HFF-Myc (cell line): ENCODE measurements around the gene FGF19.

ENCODE experiments used
- DNase-seq: peaks from one replicate; pipeline ENCODE4 v3.0.0-alpha.2; 2011; ENCODE audit warnings: low read depth; ENCODE audit errors: extremely low read depth
- H3K4me3 ChIP-seq: replicated peaks from 2 replicates; pipeline ENCODE4 v1.5.1; 2011; ENCODE audit warnings: low read depth, mild to moderate bottlenecking, control low read depth, low read length
- TF ChIP-seq, protein P1 (sequence below): IDR thresholded peaks from 2 replicates; pipeline ENCODE4 v1.5.1; 2012; ENCODE audit warnings: mild to moderate bottlenecking, low read depth, low read length, control low read depth; ENCODE audit errors: missing control alignments

FGF19 gene, protein sequence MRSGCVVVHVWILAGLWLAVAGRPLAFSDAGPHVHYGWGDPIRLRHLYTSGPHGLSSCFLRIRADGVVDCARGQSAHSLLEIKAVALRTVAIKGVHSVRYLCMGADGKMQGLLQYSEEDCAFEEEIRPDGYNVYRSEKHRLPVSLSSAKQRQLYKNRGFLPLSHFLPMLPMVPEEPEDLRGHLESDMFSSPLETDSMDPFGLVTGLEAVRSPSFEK

GRCh38 chr11:69703768-69704507 is at the start of gene FGF19:
Gene FGF19, minus strand, starts transcription at chr11:69704022. Its CDS starts 146 bp downstream, at chr11:69703876.
- DNase-seq = no peak
- H3K4me3 ChIP-seq = no peak within 1 kb of the TSS
- TF ChIP-seq, protein P1, sequence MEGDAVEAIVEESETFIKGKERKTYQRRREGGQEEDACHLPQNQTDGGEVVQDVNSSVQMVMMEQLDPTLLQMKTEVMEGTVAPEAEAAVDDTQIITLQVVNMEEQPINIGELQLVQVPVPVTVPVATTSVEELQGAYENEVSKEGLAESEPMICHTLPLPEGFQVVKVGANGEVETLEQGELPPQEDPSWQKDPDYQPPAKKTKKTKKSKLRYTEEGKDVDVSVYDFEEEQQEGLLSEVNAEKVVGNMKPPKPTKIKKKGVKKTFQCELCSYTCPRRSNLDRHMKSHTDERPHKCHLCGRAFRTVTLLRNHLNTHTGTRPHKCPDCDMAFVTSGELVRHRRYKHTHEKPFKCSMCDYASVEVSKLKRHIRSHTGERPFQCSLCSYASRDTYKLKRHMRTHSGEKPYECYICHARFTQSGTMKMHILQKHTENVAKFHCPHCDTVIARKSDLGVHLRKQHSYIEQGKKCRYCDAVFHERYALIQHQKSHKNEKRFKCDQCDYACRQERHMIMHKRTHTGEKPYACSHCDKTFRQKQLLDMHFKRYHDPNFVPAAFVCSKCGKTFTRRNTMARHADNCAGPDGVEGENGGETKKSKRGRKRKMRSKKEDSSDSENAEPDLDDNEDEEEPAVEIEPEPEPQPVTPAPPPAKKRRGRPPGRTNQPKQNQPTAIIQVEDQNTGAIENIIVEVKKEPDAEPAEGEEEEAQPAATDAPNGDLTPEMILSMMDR = no peak

GRCh38 chr11:69752890-69753289 is 49.1 kb upstream of the FGF19 start:
- no peak overlapping the region for H3K4me3 ChIP-seq
- DNase-seq = no peak
- TF ChIP-seq, protein P1 = no peak

DNA sequence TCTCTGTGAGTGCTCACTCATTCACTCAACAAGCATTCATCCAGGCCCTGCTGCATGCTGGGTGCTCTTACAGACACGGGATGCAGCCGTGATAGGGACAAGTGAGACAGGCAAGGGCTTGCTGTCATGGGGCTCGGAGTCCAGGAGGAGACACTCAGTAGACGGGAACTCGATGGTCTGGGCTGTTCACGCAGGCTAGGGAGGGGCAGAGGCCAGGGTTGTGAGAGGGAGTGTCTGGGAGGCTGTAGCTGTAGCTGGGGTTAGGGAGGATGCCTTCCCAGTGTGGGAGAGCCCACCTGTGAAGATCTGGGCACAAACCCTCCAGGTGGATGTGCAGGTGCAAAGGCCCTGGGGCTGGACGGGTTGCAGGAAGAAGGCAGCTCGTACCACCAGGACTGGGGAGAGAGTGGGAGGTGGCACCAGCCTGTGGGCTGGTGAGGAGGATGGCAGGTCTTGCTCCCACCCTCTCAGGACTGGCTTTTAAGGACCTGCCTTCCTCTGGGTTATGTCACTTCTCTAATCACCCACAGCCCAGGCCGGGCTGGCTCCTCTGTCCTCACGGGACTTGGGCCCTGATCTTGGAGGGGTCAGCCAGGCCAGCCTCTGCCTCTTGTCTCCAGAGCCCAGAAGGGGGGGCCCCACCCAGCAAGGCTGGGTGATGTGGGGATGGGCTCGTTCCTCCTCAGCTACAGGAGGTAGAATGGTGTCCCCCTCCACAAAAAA is 47.2 kb upstream of the FGF19 start:
- no peak for DNase-seq
- TF ChIP-seq, protein P1 = no peak
- H3K4me3 ChIP-seq = no peak overlapping the region

GRCh38 chr11:69750108-69750850 is 46.5 kb upstream of the FGF19 start:
- H3K4me3 ChIP-seq = no peak overlapping the region
- TF ChIP-seq, protein P1 = no peak
- DNase-seq = no peak

DNA sequence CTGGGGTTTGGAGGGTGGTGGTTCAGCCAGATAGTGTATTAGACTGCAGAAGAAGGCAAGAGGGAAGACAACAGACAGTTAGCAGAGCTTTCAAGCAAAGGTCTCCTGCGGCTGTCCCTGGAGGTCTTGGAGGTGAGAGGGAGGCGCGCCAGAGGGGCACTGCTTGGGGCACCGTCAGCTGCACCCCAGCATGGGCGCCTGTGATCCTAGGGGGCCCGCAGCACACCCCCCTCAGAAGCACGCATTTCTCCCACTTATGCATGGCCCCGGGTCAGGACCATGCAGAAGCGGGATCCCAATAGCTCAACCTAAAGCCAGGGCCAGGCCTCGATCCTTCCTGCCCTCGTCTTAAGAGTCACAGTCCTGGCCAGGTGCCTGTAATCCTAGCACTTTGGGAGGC is 44.8 kb upstream of the FGF19 start:
- TF ChIP-seq, protein P1 = no peak
- H3K4me3 ChIP-seq = no peak overlapping the region
- DNase-seq = no peak

GRCh38 chr11:69746752-69747742 is 43.2 kb upstream of the FGF19 start:
- H3K4me3 ChIP-seq = no peak overlapping the region
- DNase-seq = no peak
- TF ChIP-seq, protein P1 = no peak
